ENCODE results near the gene DCAKD.

- TF ChIP-seq, protein P1, sequence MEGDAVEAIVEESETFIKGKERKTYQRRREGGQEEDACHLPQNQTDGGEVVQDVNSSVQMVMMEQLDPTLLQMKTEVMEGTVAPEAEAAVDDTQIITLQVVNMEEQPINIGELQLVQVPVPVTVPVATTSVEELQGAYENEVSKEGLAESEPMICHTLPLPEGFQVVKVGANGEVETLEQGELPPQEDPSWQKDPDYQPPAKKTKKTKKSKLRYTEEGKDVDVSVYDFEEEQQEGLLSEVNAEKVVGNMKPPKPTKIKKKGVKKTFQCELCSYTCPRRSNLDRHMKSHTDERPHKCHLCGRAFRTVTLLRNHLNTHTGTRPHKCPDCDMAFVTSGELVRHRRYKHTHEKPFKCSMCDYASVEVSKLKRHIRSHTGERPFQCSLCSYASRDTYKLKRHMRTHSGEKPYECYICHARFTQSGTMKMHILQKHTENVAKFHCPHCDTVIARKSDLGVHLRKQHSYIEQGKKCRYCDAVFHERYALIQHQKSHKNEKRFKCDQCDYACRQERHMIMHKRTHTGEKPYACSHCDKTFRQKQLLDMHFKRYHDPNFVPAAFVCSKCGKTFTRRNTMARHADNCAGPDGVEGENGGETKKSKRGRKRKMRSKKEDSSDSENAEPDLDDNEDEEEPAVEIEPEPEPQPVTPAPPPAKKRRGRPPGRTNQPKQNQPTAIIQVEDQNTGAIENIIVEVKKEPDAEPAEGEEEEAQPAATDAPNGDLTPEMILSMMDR (IDR thresholded peaks at IDR 0.05), result no peak
- no peak for TF ChIP-seq POLR2A (IDR thresholded peaks at IDR 0.05; ENCODE audit: low read depth)
- no peak for TF ChIP-seq POLR2AphosphoS5 (IDR thresholded peaks at IDR 0.05)
Measured at GRCh38 chr17:45086391-45086790, 35.0 kb upstream of the DCAKD start.
